ENCODE results near the gene YJEFN3. TPM values are rescaled to one million over a fixed set of nuclear protein-coding genes. Genes with fewer than 3 reads are reported as not detected.
A peak's percentile ranks its signal among the peaks of the same experiment; 100 is the strongest.

Gene YJEFN3, protein sequence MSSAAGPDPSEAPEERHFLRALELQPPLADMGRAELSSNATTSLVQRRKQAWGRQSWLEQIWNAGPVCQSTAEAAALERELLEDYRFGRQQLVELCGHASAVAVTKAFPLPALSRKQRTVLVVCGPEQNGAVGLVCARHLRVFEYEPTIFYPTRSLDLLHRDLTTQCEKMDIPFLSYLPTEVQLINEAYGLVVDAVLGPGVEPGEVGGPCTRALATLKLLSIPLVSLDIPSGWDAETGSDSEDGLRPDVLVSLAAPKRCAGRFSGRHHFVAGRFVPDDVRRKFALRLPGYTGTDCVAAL
- total RNA-seq: 10 to 100 TPM; 10.0 to 10.6 TPM

DNA sequence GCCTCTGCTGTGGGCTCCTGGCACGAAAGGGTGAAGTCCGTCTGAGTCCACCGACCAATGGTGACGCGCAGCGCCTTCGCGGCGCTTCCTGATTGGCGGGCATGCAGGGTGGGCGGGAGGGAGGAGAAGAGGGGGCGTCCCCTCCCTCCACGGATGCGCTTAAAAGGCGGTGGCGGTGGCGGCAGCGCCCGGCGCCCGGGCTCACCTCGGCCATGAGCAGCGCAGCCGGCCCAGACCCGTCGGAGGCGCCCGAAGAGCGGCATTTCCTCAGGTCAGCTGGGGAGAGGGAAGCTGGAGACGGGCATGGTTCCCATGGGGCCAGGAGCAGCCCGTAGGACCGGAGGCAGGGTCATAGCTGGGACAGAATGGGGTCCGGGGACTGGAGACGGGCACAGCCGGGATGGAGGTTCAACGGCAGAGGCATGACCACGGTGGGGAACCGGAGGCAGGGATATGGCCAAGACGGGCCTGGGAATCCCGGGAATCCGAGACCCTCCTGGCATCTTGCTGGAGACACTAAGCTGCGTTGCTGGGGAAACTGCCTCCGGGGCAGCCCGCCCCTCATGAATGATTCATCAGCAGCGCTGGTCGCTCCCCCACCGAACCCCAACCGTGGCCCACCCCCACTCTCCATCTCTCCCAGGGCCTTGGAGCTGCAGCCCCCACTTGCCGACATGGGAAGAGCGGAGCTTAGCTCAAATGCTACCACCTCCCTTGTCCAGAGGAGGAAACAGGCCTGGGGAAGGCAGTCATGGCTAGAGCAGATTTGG is at the start of gene YJEFN3:
Gene YJEFN3, plus strand, starts transcription at position 191 of the 770 bp plus-strand sequence. Its CDS starts 22 bp downstream, at position 213.
- H3K27me3 Mint-ChIP-seq (ENCODE audit: low read depth): no peaks in the 10 kb centered on the region
- DNase-seq (no peak), ATAC-seq (no peak)
- H3K9me3 Mint-ChIP-seq (ENCODE audit: insufficient read depth): no peaks in the 10 kb centered on the region
- H3K4me3 Mint-ChIP-seq: no peak within 1 kb of the TSS
- peaks cover 30% of the 10 kb centered on the region for H3K36me3 Mint-ChIP-seq (ENCODE audit: low read depth)
- peaks cover 30% of the 10 kb centered on the region for H3K4me1 Mint-ChIP-seq (ENCODE audit: low read depth)
- ChIA-PET CTCF (interaction anchor here (0.8 to 1.1 kb wide), 2 partner anchors 13 to 115 kb away, joined by 3 read pairs; partner anchors contain the start of genes GMIP, NDUFA13 and TSSK6), POLR2A (no interaction called here)
- H3K27ac Mint-ChIP-seq: no peak within 1 kb of the TSS

DNA sequence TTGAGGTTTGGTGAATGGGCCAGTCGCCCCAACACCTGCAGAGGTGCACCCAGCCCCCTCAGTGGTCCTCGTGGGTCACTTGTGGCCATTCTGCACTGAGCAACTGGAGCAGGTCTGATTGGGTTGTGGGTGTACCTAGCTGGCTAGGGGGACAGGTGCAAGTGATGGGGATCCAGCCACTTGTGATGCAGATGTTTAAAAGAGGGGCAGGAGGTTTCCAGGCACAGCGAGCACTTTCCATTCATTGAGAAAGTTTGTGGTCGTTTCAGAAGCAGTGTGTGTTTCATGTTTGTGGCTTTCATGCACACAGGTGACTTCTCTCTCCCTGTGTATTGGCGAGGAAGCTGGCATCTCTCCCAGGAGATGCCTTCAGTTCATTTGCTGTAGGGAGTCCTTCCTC is 48.0 kb upstream of the YJEFN3 start:
- peak; percentile 52 for ATAC-seq
- Mint-ChIP-seq H3K27ac (peak overlapping the region; percentile 76), H3K27me3 (ENCODE audit: low read depth) (no peaks in the 10 kb centered on the region), H3K36me3 (ENCODE audit: low read depth) (peaks cover 45% of the 10 kb centered on the region), H3K4me1 (ENCODE audit: low read depth) (peaks cover 67% of the 10 kb centered on the region), H3K9me3 (ENCODE audit: insufficient read depth) (no peaks in the 10 kb centered on the region), H3K4me3 (no peak overlapping the region)
- POLR2A ChIA-PET: interaction anchor here (1.2 kb wide), 1 partner anchor 20 kb away, joined by 3 read pairs; no protein-coding TSS in a partner anchor
- CTCF ChIA-PET: interaction anchor here (1.1 to 2.1 kb wide), 4 partner anchors 10 to 116 kb away, joined by 3 to 6 read pairs (median 4); no protein-coding TSS in a partner anchor
- peak; percentile 40 for DNase-seq

DNA sequence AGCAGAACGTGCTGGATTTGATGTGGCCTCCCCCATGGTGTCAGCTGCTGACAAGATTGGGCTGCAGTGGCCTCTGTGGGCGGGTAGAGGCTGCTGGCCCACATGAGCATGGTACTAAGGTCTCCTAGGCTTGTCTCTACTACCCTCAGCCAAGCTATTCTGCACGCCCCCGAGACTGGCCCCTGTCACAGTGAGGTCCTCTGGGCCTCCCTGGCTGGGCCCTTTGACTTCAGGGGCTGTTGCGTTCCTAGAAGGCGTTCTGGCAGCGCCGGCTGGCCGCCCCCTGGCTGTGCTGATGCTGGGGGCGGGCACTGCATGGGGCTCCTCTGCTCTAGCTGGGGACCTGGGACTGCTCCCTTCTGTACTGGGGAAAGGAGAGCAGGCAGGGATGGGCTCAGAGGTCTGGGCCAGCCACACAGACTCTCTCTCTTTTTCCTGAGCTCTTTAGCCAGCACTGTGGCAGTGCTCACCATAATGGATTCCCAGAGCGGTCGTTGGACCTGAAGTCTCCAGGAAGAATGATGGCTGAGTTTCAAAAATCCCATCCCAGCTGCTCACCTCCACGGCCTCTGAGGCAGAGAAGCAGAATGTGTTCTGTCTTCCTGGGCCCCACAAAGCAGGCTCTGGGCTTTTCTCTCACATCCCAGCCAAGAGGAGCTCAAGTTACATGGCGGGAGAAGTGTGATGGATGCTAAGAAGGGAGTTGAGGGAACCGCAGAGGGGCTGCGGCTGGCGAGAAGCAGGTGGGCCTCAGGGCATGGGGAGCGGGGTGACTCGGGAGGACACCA is 45.7 kb upstream of the YJEFN3 start:
- Mint-ChIP-seq H3K4me1 (ENCODE audit: low read depth) (peaks cover 68% of the 10 kb centered on the region), H3K4me3 (no peak overlapping the region), H3K27me3 (ENCODE audit: low read depth) (no peaks in the 10 kb centered on the region), H3K9me3 (ENCODE audit: insufficient read depth) (no peaks in the 10 kb centered on the region), H3K36me3 (ENCODE audit: low read depth) (peaks cover 45% of the 10 kb centered on the region), H3K27ac (peak overlapping the region; percentile 60)
- ATAC-seq: no peak
- ChIA-PET CTCF (interaction anchor here (2.1 kb wide), 1 partner anchor 7 kb away, joined by 6 read pairs; no protein-coding TSS in a partner anchor), POLR2A (interaction anchor here (1.0 to 1.6 kb wide), 2 partner anchors 23 to 33 kb away, joined by 3 to 6 read pairs; partner anchors contain the start of gene NDUFA13)
- DNase-seq: no peak

DNA sequence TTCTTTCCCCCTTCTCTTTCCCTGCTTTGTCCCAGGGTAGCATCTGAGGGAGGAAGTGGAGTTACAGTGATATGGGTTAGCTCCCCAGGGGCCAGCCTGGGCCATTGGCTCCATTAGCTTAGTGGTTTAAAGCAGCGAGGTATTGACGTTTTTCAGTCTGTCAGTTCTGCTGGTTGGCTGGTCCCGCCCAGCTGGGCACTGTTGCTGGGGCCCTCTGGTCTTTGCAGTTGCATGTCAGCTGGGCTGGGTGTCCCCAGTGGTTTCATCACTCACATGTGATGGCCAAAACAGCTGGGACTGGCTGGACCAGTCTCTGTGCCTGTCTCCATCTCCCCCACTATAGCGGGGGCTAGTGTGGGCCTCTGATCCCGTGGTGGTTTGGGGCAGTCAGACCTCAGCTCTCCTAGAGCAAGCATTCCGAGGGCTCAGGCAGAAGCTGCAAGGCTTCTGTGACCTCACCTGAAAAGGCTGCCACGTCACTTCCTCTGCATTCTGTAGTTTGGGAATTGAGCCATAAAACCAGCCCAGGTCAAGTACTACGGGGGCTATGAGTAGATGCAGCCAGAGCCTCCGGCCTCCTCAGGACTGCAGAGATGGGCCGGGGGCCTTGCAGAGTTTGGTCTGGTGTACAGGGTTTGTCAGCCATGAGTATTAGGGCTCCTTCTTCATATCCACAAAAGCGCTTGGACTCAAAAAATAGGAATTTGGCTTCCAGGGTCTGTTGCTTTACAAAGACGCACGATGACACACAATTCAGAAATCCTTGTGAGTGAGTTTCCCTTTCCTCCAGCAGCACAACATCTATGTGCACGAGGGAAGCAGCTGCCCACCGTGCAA is 43.3 kb upstream of the YJEFN3 start:
- Mint-ChIP-seq H3K4me1 (ENCODE audit: low read depth) (peaks cover 76% of the 10 kb centered on the region), H3K27me3 (ENCODE audit: low read depth) (no peaks in the 10 kb centered on the region), H3K27ac (peak overlapping the region; percentile 72), H3K9me3 (ENCODE audit: insufficient read depth) (no peaks in the 10 kb centered on the region), H3K36me3 (ENCODE audit: low read depth) (peaks cover 42% of the 10 kb centered on the region), H3K4me3 (no peak overlapping the region)
- DNase-seq (no peak), ATAC-seq (no peak)
- CTCF ChIA-PET: interaction anchor here (0.9 kb wide), 1 partner anchor 121 kb away, joined by 3 read pairs; no protein-coding TSS in a partner anchor
- POLR2A ChIA-PET: interaction anchor here (0.6 kb wide), 1 partner anchor 169 kb away, joined by 3 read pairs; no protein-coding TSS in a partner anchor

DNA sequence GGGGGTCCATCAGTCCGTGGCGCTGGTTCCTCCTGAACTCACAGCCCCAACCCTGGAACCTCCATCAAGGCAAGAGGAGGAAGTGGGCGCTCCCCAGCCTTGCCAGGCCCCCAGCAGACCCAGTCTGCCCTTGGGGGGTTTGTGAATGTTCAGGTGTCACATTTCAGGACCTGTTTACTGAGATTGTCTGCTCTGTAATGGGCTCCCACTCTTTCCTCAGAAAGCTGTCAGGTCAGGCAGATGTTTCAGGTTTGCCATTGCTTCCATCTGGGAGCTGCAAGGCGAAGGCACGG is 42.8 kb upstream of the YJEFN3 start:
- CTCF ChIA-PET: interaction anchor here (7.8 kb wide), 1 partner anchor 120 kb away, joined by 162 read pairs; no protein-coding TSS in a partner anchor

DNA sequence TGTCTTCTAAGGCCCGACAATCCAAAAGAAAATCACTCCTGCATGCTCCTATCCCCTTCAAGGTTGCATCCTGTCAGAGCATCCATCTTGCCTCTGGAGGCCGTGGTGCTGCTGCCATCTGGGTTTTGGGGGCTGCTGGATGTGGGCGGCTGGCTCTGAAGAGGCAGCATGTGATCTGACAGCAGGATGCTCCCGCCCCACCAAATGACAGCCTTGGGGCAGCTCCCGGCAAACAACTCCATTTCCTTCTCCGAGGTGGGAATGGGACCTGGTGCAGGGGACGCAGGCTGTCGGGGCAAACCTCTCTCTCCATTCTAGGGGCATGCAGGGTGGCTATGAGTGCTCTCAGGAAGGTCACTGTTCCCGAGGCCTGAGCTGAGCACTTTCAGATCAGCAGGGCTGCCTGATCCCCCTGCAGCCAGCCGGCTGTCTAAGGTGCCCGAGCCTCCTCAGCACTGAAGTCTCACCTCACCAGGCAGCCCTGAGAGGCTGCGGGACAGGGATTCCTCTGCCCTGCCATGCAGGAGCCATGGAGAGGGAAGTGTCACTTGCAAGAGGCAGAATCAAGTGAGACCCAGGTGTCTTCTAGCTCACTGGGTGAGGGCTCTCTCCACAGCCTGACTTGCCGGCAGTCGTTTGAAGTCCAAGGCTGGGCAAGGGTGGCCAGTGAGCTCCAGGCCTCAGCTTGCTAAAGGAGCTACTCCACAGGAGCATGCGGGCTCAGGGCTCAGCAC is 42.2 kb upstream of the YJEFN3 start:
- DNase-seq: no peak
- Mint-ChIP-seq H3K4me1 (ENCODE audit: low read depth) (peaks cover 72% of the 10 kb centered on the region), H3K27ac (peak overlapping the region; percentile 97), H3K4me3 (no peak overlapping the region), H3K27me3 (ENCODE audit: low read depth) (no peaks in the 10 kb centered on the region), H3K9me3 (ENCODE audit: insufficient read depth) (no peaks in the 10 kb centered on the region), H3K36me3 (ENCODE audit: low read depth) (peaks cover 41% of the 10 kb centered on the region)
- CTCF ChIA-PET: interaction anchor here (0.7 to 7.8 kb wide), 2 partner anchors 27 to 121 kb away, joined by 3 to 162 read pairs; no protein-coding TSS in a partner anchor
- ATAC-seq: no peak
- POLR2A ChIA-PET: interaction anchor here (0.8 kb wide), 1 partner anchor 35 kb away, joined by 4 read pairs; no protein-coding TSS in a partner anchor

More for the DNA sequence above, 42.8 kb upstream of the YJEFN3 start:
- no peak for DNase-seq
- Mint-ChIP-seq H3K4me1 (ENCODE audit: low read depth) (peaks cover 76% of the 10 kb centered on the region), H3K27me3 (ENCODE audit: low read depth) (no peaks in the 10 kb centered on the region), H3K9me3 (ENCODE audit: insufficient read depth) (no peaks in the 10 kb centered on the region), H3K4me3 (no peak overlapping the region), H3K27ac (peak overlapping the region; percentile 39), H3K36me3 (ENCODE audit: low read depth) (peaks cover 43% of the 10 kb centered on the region)
- ATAC-seq: no peak
- POLR2A ChIA-PET: no interaction called here

DNA sequence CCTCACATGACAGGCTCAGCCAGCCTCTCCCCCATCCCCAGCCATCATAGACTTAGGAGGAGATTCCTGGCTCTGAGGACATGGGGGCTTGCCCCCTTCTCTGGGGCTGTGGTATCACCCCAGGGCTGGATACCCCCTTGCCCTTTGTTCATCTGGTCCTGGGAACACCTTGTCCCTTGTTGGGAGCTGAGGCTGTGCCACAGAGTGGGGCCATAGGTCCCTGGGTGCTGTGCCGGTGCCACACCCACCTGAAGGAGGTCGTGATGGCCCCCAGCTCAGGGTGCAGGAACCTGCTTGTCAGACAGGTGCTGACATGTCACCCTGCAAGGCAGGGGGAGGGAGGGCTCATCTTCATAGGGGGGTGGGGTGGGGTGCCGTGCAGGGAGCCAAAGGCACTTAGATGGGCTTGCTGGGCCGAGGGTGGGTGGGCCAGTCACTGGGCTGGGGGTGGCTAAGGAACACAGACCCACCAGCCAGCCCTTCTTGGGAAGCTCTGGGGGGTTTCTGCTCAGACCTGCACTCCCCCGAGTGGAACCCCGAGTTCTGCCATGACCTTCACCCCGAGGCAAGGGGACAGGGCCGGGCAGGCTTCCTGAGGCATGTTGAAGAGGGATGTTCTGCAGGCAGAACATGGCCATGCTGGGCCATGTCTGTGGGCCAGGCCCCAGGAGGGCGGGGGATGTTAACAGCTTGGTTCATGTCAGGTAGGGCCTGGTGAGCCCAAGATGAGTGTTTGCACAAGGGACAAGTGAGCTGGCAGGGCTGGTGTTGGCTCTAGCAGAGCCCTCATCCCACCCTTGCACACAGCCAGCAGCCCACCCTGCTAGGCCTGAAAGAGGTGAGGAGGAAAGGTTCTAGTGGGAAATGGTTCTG is 41.4 kb upstream of the YJEFN3 start:
- Mint-ChIP-seq H3K9me3 (ENCODE audit: insufficient read depth) (no peaks in the 10 kb centered on the region), H3K4me3 (no peak overlapping the region), H3K4me1 (ENCODE audit: low read depth) (peaks cover 65% of the 10 kb centered on the region), H3K27me3 (ENCODE audit: low read depth) (no peaks in the 10 kb centered on the region), H3K27ac (peak overlapping the region; percentile 97), H3K36me3 (ENCODE audit: low read depth) (peaks cover 41% of the 10 kb centered on the region)
- DNase-seq (no peak), ATAC-seq (no peak)
- ChIA-PET CTCF (interaction anchor here (0.7 to 7.8 kb wide), 9 partner anchors 8 to 122 kb away, joined by 3 to 162 read pairs (median 4); no protein-coding TSS in a partner anchor), POLR2A (interaction anchor here (0.8 to 2.3 kb wide), 3 partner anchors 28 to 36 kb away, joined by 3 to 16 read pairs (median 4); no protein-coding TSS in a partner anchor)

DNA sequence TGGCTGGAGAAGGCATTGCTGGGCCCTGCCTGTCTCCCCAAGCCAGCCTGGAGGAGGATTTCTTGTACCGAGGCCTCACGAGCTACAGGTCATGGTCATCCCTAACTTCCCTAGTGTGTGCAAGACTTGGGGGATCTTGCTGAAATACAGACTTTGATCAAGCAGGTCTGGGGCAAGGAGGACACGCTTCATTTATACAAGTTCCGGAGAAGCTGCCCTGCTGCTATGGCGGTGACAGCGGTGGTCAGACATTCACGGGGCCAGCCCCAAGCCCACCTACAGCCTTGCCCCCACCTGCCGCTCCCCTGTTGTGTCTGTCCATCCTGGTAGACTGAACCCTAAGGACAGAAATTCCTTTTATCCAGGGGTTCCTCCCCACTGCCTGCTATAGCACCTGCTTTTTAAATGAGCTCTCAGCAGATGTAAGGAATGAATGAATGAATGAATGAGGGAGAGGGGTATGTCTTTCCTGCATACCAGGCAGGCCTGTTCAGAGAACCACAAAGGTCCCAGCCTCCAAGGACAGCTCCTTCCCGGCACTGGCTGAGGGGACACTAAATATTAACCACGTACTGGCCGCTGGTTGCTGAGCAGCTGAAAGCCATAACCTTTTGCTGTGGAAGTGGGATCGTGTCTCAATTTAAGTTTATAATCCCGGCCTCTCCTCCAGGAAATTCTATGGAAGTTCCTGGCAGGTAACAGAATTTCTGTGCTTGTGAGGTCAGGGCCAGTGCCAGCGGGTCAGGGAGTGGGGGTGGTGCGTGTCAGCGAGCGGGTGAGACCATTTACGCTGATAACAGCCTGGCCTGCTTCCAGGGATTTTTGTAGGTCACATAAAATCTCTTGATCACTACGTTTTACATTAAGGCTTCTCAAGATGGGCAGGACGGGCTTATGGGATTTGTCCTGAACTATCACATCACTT is 40.5 kb upstream of the YJEFN3 start:
- Mint-ChIP-seq H3K27ac (peak overlapping the region; percentile 97), H3K27me3 (ENCODE audit: low read depth) (no peaks in the 10 kb centered on the region), H3K36me3 (ENCODE audit: low read depth) (peaks cover 43% of the 10 kb centered on the region), H3K9me3 (ENCODE audit: insufficient read depth) (no peaks in the 10 kb centered on the region), H3K4me1 (ENCODE audit: low read depth) (peaks cover 64% of the 10 kb centered on the region), H3K4me3 (peak overlapping the region; percentile 68)
- POLR2A ChIA-PET: interaction anchor here (1.0 to 2.8 kb wide), 7 partner anchors 20 to 123 kb away, joined by 3 to 16 read pairs (median 3); partner anchors contain the start of gene TSSK6
- CTCF ChIA-PET: interaction anchor here (0.9 to 7.8 kb wide), 13 partner anchors 8 to 166 kb away, joined by 3 to 162 read pairs (median 4); partner anchors contain the start of genes GATAD2A and MAU2
- ATAC-seq (no peak), DNase-seq (no peak)

Measured in activated CD8-positive, alpha-beta T cell treated with anti-CD3 and anti-CD28 coated beads, Interleukin-2, amount 10 ng/mL, durations not matched to agents 7 days and 5 days (primary cell).